Fibroblast of skin of back (primary cell): ENCODE measurements around the gene MFSD6. TPM values are rescaled to one million over a fixed set of nuclear protein-coding genes. Genes with fewer than 3 reads are reported as not detected.
"Not testable (repeated sequence)": the region's sequence is repeated elsewhere in the genome, so short reads cannot be mapped to it uniquely, and the experiment has no call there.

Source experiments
- DNase-seq: peaks from one replicate; pipeline ENCODE4 v3.0.0-alpha.2; 2013
- polyA plus RNA-seq, 2 experiments: library from polyadenylated mRNA; unstranded; fragments of 120-200 nt; gene quantifications; one replicate each; pipeline ENCODE4 v1.2.1, GENCODE V29; 2013; ENCODE audit not compliant: insufficient read length in 2 of 2

Gene MFSD6
- 1.9 TPM for polyA plus RNA-seq (2013, experiment 1 of 2; ENCODE audit: insufficient read length)
- 2.7 TPM for polyA plus RNA-seq (2013, experiment 2 of 2; ENCODE audit: insufficient read length)

DNA sequence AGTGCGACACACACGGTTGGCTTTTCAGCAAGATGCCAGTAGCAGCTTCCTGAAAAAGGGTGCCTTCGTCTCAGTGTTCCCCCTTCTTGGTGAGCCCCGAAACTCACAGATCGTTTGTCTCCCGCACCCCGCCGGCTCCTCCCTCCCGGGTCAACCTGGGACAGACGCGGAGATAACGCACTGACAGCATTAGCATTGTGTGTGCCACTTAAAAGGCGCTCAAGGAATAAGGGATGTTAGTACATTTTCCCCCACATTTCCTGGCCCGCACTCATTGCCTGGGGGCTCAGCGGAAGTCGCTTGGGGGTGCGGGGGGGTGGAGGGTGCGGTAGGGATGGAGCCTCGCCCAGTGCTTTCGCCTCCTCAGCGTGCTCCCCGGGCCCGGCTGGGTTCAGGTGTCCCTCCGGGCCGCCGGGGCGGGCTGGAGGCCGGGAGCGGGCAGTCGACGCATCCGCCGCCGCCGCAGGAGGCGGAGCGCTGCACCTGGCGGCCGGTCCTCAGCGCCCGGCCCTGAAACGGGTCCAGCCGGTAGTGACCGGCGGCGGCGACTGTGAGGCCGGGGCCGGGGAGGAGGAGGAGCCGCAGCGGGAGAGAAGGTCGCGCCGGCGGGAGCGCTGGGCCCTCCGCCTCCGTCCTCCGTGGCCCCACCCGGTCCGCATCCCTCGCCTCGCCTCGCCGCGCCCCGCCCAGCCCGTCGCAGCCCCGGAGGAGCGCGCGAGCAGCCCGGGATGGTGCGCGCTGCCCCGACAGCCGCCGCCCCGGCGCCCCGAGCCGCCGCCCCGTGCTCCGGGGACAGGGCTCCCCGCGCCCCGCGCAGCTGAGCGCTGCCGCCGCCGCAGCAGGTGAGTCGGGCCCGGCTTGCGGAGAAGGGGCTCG, at the start of gene MFSD6:
TSS of gene MFSD6 (plus strand) at position 694 of the 876 bp plus-strand sequence. CDS start 27,675 bp downstream, outside the sequence.
- peak; percentile 11 for DNase-seq

DNA sequence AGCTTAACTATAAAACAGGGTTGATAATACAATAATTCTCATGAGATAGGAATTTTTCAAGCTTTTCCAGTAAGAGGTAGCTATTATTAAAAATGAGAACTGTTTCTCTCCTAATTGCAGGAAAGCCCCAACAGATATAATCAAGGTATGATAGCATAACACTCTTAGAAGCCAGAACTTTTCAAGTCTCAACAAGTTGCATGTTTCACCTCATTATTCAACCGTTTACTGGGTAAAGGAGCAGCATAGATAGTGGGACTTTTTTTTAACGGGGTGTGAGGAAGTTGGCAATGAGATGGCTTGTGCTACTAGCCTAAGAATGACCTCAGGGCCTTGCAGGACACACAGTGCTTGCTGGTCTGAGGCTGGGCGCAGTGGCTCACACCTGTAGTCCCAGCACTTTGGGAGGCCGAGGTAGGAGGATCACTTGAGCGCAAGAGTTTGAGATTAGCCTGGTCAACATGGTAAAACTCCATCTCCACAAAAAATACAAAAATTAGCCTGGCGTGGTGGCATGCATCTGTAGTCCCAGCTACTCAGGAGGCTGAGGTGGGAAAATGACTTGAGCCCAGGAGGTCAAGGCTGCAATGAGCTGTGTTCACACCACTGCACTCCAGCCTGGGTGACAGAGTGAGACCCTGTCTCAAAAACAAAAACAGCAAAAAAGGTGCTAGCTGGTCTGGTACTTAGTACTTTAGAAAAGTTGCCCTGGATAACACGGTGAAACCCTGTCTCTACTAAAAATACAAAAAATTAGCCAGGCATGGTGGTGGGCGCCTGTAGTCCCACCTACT, 49.3 kb upstream of the MFSD6 start:
- DNase-seq, result not testable (repeated sequence)

DNA sequence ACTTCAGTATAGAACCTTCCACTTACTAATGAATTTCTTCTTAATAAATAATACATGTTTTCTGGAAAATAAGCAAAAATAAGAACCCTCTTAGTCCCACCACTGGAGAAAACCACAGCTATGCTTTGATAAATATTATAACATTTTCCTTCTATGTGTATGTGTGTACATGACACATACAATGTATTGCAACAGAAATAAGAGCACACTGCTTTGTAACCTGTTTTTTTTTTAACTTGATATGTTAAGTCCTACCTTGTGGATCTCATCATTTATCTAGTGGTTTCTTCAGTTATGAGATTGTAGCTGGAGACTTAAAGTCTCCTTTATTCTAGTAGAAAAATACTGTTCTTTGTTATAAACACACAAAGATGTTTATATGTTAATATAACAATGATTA, 47.6 kb upstream of the MFSD6 start:
- no peak for DNase-seq

DNA sequence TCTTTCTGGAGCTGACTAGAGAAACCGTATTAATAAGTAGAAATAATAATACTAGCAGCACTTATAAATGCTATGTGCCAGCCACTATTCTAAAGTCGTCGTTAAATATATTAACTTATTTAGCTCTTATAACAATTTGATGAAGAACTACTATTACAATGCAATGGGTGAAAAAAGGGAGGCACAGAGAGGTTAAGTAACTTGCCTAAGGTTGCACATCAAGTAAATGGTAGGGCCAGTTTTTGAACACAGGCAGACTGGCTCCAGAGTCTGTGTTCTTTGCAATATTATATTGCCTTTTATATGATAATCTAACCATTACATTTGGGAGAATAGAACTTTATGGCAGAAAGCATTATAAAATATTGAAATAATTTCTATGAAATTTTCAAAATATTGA, 47.2 kb upstream of the MFSD6 start:
- no peak for DNase-seq

DNA sequence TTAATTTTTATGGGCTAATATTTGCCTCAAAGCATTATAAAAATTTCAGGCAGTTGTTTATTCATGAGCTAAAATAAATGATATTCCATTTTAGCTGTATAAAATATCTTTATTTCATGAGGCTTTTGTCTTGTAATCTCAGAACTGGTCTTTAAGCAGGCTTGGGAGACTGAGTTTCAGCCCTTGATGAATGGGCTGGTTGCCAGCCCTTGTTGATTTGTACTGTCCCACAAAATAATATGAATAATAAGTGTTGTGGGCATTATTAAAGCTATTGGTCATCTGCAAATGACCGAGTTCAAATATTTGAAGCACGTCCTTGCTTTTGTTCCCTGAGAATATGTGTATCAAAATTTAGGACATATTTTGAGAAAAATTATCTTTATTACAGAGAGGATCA, 46.6 kb upstream of the MFSD6 start:
- no peak for DNase-seq

DNA sequence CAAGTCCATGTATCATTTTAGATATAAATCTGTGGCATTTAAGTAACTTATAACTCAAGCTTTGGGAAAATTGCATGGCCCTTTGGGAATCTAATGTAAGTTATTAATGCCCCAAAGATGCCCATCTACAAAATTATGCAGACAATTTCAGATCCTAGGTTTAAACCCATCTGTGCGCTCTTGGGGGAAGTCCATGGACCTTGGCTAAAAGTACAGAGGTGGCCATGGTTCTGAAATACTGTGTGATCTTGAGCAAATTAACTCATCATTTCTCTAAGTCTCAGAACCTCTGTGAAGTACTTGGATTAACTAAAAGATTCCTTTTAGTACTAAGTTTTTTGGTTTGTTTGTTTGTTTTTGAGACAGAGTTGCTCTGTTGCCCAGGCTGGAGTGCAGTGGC, 45.3 kb upstream of the MFSD6 start:
- no peak for DNase-seq

DNA sequence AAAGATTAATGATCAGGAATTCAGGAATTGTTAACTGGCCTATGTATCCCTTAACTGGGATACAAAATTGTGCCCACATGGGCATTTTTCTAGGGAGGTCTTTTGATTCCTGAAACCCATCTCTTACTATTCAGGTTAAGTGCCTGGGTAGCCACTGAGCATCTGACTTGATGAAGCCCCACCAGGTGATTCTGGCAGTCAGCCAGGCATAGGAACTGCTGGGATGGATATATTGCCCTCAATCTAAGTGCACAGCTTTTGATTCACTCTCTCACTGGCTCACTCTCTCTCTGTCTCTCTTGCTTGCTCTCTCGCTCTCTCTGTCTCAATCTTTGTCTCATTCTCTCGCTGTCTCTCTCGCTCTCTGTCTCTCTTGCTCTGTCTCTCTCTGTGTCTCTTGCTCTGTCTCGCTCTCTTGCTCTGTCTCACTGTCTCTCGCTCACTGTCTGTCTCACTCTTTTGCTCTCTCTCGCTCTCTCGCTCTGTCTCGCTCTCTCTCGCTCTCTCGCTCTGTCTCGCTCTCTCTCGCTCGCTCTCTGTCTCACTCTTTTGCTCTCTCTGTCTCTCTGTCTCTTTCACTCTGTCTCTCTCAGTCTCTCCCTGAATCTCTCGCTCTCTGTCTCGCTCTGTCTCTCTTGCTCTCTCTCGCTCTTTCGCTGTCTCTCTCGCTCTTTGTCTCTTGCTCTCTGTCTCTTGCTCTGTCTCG, 42.5 kb upstream of the MFSD6 start:
- DNase-seq, result no peak

DNA sequence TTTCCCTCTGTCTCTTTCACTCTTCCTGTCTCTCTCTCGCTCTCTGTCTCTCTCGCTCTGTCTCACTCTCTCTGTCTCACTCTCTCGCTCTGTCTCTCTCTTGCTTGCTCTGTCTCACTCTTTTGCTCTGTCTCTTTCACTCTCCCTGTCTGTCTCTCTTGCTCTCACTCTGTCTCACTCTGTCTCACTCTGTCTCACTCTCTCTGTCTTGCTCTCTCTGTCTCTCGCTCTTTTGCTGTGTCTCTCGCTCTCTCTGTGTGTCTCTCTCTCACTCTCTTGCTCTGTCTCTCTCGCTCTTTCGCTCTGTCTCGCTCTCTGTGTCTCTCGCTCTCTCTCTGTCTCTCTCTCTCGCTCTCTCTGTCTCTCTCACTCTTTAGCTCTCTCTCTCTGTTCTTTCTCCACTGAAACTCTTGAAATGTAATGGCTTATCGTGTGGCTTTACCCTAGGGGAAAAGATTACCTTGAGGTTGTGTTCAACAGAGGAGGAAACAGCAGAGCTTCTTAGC, 41.9 kb upstream of the MFSD6 start:
- no peak for DNase-seq

DNA sequence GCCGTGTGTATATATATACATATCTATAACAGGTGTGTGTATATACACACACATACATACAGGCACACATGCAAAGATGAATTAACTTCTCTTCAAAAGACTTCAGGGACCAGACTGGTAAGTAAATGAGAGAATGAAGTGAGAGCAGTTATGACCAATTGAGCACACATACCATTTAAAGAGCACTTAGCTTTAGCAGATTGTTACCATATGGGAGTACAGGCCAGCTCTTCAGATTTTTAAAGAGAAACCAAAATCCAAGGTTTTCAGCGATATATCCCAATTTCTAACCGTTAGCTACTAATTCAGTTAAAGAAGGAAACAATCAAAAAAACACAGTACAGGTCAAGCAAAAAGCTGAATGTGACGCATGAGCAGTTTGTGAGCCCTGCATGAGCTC, 41.1 kb upstream of the MFSD6 start:
- DNase-seq, result no peak

DNA sequence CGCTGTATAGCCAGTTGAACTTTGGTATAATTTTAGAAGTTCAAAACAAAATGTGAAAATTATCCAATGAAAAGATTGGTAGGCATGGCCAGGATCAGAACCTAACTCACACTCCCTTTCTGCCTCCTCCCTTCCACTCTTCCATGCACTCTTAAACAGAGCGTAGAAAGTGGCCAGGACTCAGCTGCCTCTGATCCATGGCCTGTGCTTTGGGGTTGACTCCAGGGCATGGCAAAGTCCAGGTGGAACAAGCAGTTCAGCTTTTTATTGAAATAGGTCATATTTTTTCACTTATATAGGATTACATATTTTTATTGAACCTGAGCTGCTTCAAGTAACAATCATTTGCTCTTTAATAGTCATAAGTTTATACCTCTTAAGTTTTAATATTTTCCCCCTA, 38.5 kb upstream of the MFSD6 start:
- DNase-seq, result no peak

DNA sequence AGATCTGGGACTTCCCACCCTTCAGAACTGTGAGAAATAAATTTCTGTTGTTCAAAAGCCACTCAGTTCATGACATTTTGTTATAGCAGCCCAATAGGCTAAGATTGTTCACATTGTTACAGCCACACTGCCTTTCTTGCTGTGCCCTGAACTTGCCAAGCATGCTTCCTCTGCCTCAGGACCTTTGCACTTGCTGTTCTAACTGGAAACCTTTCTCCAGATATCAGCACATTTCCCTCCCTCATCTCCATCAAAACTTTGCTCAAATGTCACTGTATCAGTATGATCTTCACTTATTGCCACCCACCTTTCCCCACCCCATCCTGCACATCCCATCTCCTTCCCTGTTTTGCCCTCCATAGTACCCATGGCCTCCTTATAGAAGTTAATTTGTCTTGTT, 32.1 kb upstream of the MFSD6 start:
- DNase-seq, result no peak

DNA sequence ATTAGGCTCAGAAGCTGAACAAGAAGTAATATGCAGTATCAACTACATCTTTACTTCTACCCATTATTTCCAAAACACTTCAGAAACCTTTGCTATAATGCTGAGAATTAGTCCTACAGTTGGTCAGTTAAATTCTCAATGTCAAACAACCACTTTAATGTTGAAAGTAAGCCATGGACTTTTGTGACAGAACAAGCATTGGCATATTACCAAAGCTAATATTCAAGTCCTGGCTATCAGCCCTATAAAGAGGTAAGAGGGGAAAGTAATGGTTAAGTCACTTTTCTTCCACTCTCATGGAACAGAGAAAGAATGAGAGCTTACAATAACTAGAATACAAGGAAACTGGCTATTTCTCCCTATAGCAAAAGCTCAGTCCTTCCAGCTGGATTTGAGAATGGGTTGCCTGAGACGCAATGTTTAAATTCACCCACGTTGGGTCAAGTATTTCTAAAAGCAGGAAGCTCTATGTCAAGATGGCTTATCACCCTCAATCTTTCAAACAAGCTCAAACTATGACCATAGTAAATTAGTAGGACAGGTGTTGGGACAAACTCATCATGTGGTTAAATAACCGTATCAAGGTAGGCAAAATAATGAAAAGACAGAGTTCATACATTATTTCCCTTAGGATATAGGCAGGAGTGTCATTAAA, 31.4 kb upstream of the MFSD6 start:
- no peak for DNase-seq

DNA sequence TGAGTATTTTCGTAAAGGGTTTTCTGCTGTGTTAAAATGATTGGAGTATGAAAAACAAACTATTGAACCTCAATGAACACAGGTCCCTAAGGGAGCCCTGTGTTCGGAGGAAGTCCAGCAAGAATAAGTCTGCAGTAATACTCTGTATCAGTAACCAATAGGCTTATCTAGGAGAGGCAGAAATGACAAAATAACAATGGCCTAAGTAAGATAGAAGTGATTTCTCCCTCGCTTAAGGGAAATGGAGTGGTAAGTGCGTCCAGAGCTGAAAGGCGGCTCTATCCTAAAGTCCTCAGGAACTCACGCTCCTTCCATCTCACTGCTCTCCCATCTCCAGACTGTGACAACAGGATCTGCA, 29.3 kb upstream of the MFSD6 start:
- no peak for DNase-seq

DNA sequence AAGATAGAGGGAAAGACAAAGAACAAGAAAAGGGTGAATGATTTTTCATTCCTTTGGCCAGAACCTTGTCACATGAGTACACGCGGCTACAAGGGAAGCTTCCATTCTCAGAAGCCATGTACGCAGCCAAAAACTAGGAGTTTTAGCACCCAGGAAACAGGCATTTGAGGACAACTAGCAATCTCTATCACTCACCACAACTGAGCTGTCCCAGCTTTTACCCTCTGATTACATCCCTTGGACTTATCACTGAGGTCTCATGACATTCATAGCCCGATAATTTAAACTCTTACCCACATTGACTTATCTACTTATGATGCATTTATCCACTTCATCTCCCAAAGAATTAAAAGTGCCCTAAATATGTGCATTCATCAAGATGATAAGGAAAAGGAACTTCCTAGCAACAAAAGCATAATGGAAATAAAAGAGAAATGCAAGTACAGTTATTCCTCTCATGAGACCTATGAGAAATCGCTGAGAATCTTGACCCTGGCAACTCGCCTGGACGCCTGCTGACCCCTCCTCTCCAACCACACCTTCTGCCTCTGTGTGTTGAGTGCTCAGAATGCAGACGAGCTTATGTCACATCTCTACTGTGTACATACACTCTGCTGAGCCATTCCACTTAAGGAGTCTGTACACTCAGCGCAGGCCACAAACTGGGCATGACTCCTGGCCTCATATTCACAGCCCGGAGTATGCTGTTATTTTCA, 28.7 kb upstream of the MFSD6 start:
- peak; percentile 32 for DNase-seq

DNA sequence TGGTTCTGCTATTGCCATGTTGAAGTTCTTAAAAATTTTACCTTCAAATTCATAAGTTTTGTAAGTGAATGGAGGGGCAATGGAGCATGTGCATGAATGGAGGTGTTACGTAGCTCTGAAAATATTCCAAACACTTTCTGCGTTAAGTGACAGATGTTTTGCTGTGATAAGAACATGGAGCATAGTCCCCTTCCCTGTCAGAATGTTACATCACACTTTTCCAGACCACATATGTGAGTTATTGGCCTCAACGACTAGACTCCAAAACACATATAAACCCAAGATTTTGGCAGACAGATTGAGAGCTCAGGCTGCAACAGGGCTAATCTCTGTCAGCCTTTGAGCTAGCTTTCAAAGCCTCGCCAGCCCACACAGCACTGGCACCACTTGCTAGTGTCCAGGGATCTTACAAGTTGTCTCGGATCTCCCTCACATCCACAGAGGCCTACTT, 27.2 kb upstream of the MFSD6 start:
- no peak for DNase-seq

DNA sequence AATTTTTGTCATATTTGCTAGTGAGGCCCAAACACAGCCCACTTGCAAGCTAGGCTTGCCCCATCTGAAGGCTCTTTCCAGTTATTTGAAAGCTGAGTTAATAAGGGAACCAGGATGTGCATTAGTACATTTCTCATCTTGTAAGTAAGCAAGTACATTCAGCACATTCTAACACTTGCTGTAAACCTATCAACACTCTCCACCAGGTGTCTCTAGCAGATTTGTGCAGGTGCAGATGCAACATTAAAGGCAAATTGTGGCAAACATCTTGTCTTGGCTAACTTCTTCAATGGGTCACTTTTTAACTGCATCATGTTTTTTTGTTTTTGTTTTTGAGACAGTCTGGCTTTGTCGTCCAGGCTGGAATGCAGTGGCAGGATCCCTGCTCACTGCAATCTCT, 25.3 kb upstream of the MFSD6 start:
- peak; percentile 19 for DNase-seq

DNA sequence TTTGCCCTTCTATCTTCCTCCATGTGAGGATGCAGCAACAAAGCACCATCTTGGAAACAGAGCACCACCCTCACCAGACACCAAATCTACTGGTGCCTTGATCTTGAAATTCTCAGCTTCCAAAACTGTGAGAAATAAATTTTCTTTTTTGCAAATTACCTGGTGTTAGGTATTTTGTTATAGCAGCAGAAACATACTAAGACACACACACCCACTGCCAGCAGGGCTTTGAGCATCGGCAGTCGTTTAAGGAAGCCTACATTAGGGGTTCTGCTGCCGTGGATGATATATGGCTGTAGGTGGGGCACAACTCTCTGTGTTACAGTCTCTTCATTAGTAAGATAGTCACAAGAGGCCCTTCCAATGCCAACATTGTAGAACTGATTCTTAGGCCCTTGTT, 20.7 kb upstream of the MFSD6 start:
- no peak for DNase-seq

DNA sequence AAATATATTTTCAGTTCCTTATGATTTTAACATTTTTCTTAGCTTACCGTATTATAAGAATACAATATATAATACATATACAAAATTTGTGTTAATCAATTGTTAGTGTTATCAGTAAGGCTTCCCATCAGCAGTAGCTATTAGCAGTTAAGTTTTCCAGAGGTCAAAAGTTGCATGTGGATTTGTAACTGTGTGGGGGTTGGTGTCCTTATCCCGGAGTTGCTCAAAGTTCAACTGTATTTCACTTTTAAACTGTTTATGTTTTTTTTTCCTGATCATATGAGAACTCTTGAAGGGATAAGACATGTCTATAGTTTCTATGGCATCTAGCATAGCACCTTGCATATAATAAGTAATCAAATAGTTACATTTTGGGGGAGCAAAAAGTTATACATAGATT, 11.9 kb upstream of the MFSD6 start:
- DNase-seq, result no peak

DNA sequence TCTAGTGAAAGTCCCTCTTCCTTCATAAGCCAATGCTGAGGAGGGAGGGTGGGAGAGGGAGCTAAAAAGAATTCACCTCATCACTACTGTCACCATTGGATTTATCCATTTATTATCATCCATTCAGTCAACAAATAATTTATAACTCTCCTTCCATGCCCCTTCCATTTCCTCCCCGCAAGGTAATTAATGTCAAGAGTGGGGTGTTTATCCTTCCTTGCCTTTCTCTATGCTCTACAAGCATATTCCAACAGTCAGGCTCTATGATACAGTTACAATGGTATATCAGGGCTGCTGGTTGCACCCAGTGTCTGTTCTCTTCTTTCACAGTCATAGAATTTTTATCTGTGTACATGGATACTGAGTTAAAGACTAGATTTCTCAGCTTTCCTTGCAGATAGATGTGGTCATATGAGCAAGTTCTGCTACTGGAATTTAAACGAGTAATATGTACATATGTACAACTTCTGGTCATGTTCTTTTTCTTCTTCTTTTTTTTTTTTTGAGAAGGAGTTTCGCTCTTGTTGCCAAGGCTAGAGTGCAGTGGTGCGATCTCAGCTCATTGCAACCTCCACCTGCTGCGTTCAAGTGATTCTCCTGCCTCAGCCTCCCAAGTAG, 5.1 kb upstream of the MFSD6 start:
- DNase-seq, result no peak

DNA sequence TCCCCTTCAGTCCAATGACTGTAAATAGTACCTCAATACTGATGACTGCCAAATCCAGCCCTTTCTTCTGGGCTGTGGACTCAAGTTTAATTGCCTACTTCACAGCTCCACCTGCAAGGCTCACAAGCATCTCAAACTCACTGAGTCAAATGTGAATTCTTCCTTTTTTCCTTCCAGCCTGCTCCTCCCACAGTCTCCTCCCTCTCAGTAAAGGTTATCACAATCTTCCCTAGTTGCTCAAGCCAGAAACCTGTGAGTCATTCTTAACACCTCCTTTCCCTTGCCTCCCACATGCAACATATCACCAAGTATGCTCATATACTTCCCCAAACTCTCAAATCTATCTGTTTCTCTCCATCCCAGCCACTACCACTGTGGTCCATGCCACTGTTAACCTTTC, 3.7 kb upstream of the MFSD6 start:
- no peak for DNase-seq

DNA sequence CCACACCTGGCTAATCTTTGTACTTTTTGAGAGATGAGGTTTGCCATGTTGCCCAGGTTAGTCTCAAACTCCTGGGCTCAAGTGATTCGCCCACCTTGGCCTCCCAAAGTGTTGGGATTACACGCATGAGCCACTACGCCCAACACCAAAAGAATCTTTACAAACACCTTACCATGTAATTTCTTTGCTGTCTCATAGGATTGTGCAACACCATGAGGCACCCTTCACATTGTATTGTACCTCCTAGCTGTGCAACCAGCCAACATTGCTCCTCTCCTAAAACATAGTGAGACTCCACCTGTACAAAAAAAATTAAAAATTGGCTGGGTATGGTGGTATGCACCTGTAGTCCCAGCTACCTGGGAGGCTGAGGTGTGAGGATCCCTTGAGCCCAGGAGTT, 3.1 kb upstream of the MFSD6 start:
- no peak for DNase-seq
